ENCODE data around the gene SPRY2.

The SPRY2 gene

GRCh38 chr13:80386592-80386991, 45.7 kb upstream of the SPRY2 start:
- Histone ChIP-seq H3K4me2 (ENCODE audit: low read length) (no peak overlapping the region), H3K4me3 (ENCODE audit: low read depth, low read length) (no peak overlapping the region), H3K27ac (no peak overlapping the region), H2AFZ (no peak overlapping the region), H3K9ac (no peak overlapping the region), H3K9me3 (ENCODE audit: control insufficient read depth, low read length) (no peaks in the 10 kb centered on the region), H3K36me3 (ENCODE audit: control insufficient read depth, insufficient read depth, low read length) (no peaks in the 10 kb centered on the region), H3K79me2 (no peaks in the 10 kb centered on the region), H3K27me3 (ENCODE audit: control insufficient read depth, insufficient read depth, low read length) (no peaks in the 10 kb centered on the region), H3K4me1 (no peaks in the 10 kb centered on the region)
- TF ChIP-seq CTCF (IDR thresholded peaks at IDR 0.05) = no peak

- no peak overlapping the region for H3K4me3 ChIP-seq (ENCODE audit: low read depth, low read length)
- H3K9me3 ChIP-seq (ENCODE audit: control insufficient read depth, low read length) = no peaks in the 10 kb centered on the region
- H3K27me3 ChIP-seq (ENCODE audit: control insufficient read depth, insufficient read depth, low read length) = no peaks in the 10 kb centered on the region
- H3K36me3 ChIP-seq (ENCODE audit: control insufficient read depth, insufficient read depth, low read length) = no peaks in the 10 kb centered on the region
- H2AFZ ChIP-seq = no peak overlapping the region
- H3K27ac ChIP-seq = no peak overlapping the region
- TF ChIP-seq CTCF (IDR thresholded peaks at IDR 0.05) = no peak
- no peaks in the 10 kb centered on the region for H3K79me2 ChIP-seq
- H3K4me2 ChIP-seq (ENCODE audit: low read length) = no peak overlapping the region
- H3K9ac ChIP-seq = no peak overlapping the region
- H3K4me1 ChIP-seq = no peaks in the 10 kb centered on the region
Measured at GRCh38 chr13:80386002-80386401, 45.1 kb upstream of the SPRY2 start.

GRCh38 chr13:80382576-80382975, 41.6 kb upstream of the SPRY2 start:
- H3K4me3 ChIP-seq (ENCODE audit: low read depth, low read length) = no peak overlapping the region

GRCh38 chr13:80379245-80379644, 38.3 kb upstream of the SPRY2 start:
- Histone ChIP-seq H3K4me1 (no peaks in the 10 kb centered on the region), H3K4me2 (ENCODE audit: low read length) (no peak overlapping the region), H3K27me3 (ENCODE audit: control insufficient read depth, insufficient read depth, low read length) (no peaks in the 10 kb centered on the region), H3K9ac (no peak overlapping the region), H3K9me3 (ENCODE audit: control insufficient read depth, low read length) (no peaks in the 10 kb centered on the region), H3K36me3 (ENCODE audit: control insufficient read depth, insufficient read depth, low read length) (no peaks in the 10 kb centered on the region), H3K27ac (no peak overlapping the region), H3K4me3 (ENCODE audit: low read depth, low read length) (no peak overlapping the region), H3K79me2 (no peaks in the 10 kb centered on the region), H2AFZ (no peak overlapping the region)
- no peak for TF ChIP-seq CTCF (IDR thresholded peaks at IDR 0.05)

More at GRCh38 chr13:80382576-80382975, 41.6 kb upstream of the SPRY2 start:
- Histone ChIP-seq H3K27ac (no peak overlapping the region), H3K9me3 (ENCODE audit: control insufficient read depth, low read length) (no peaks in the 10 kb centered on the region), H3K9ac (no peak overlapping the region), H2AFZ (no peak overlapping the region), H3K27me3 (ENCODE audit: control insufficient read depth, insufficient read depth, low read length) (no peaks in the 10 kb centered on the region), H3K36me3 (ENCODE audit: control insufficient read depth, insufficient read depth, low read length) (no peaks in the 10 kb centered on the region), H3K79me2 (no peaks in the 10 kb centered on the region), H3K4me2 (ENCODE audit: low read length) (no peak overlapping the region), H3K4me1 (no peaks in the 10 kb centered on the region)
- no peak for TF ChIP-seq CTCF (IDR thresholded peaks at IDR 0.05)

- Histone ChIP-seq H3K9ac (no peak overlapping the region), H2AFZ (no peak overlapping the region), H3K79me2 (no peaks in the 10 kb centered on the region), H3K36me3 (ENCODE audit: control insufficient read depth, insufficient read depth, low read length) (no peaks in the 10 kb centered on the region), H3K4me3 (ENCODE audit: low read depth, low read length) (no peak overlapping the region), H3K9me3 (ENCODE audit: control insufficient read depth, low read length) (no peaks in the 10 kb centered on the region), H3K4me1 (no peaks in the 10 kb centered on the region), H3K4me2 (ENCODE audit: low read length) (no peak overlapping the region), H3K27me3 (ENCODE audit: control insufficient read depth, insufficient read depth, low read length) (no peaks in the 10 kb centered on the region), H3K27ac (no peak overlapping the region)
- TF ChIP-seq CTCF (IDR thresholded peaks at IDR 0.05) = no peak
Measured at GRCh38 chr13:80376554-80376953, 35.6 kb upstream of the SPRY2 start.
